ENCODE results near the gene TEX19.

The TEX19 gene

GRCh38 chr17:82400830-82401229 lies 41.8 kb downstream of the TEX19 start:
- no peak for TF ChIP-seq RAD21 (IDR thresholded peaks at IDR 0.05; ENCODE audit: low read depth)
- TF ChIP-seq REST (IDR thresholded peaks at IDR 0.05; ENCODE audit: low read depth) = no peak
- TF ChIP-seq TEAD4 (IDR thresholded peaks at IDR 0.05) = no peak
- TF ChIP-seq EGR1 (IDR thresholded peaks at IDR 0.05) = no peak
- TF ChIP-seq ZBTB7A (IDR thresholded peaks at IDR 0.05; ENCODE audit: low read depth) = no peak
- no peak for TF ChIP-seq MAX (IDR thresholded peaks at IDR 0.05)
- no peak for TF ChIP-seq EP300 (IDR thresholded peaks at IDR 0.05; ENCODE audit: borderline replicate concordance)
- TF ChIP-seq CEBPB (IDR thresholded peaks at IDR 0.05) = no peak
- no peak for TF ChIP-seq FOXM1 (IDR thresholded peaks at IDR 0.05; ENCODE audit: borderline replicate concordance, low read depth)
- TF ChIP-seq TCF12 (IDR thresholded peaks at IDR 0.05; ENCODE audit: low read depth) = no peak

- no peak for TF ChIP-seq MAX (IDR thresholded peaks at IDR 0.05)
- no peak for TF ChIP-seq USF1 (IDR thresholded peaks at IDR 0.05)
- no peak for TF ChIP-seq EGR1 (IDR thresholded peaks at IDR 0.05)
- TF ChIP-seq TAF1 (IDR thresholded peaks at IDR 0.05; ENCODE audit: low read depth) = no peak
- TF ChIP-seq TEAD4 (IDR thresholded peaks at IDR 0.05) = no peak
- no peak for TF ChIP-seq EP300 (IDR thresholded peaks at IDR 0.05; ENCODE audit: borderline replicate concordance)
- no peak for TF ChIP-seq REST (IDR thresholded peaks at IDR 0.05; ENCODE audit: low read depth)
- TF ChIP-seq NFIC (IDR thresholded peaks at IDR 0.05) = no peak
- TF ChIP-seq TCF12 (IDR thresholded peaks at IDR 0.05; ENCODE audit: low read depth) = no peak
- no peak for TF ChIP-seq RAD21 (IDR thresholded peaks at IDR 0.05; ENCODE audit: low read depth)
- TF ChIP-seq ZBTB7A (IDR thresholded peaks at IDR 0.05; ENCODE audit: low read depth) = no peak
- no peak for TF ChIP-seq CREB1 (IDR thresholded peaks at IDR 0.05; ENCODE audit: low read depth)
- TF ChIP-seq CEBPB (IDR thresholded peaks at IDR 0.05) = no peak
- TF ChIP-seq FOXM1 (IDR thresholded peaks at IDR 0.05; ENCODE audit: borderline replicate concordance, low read depth) = no peak
- no peak for TF ChIP-seq YY1 (IDR thresholded peaks at IDR 0.05; ENCODE audit: low read depth)
These were observed 43.8 kb downstream of the TEX19 start for GRCh38 chr17:82402865-82403264.

GRCh38 chr17:82403662-82404660 lies 44.9 kb downstream of the TEX19 start:
- TF ChIP-seq RAD21 (IDR thresholded peaks at IDR 0.05; ENCODE audit: low read depth) (no peak), EP300 (IDR thresholded peaks at IDR 0.05; ENCODE audit: borderline replicate concordance) (no peak), NFIC (IDR thresholded peaks at IDR 0.05) (no peak), YY1 (IDR thresholded peaks at IDR 0.05; ENCODE audit: low read depth) (no peak), TCF12 (IDR thresholded peaks at IDR 0.05; ENCODE audit: low read depth) (no peak), FOXM1 (IDR thresholded peaks at IDR 0.05; ENCODE audit: borderline replicate concordance, low read depth) (no peak), TAF1 (IDR thresholded peaks at IDR 0.05; ENCODE audit: low read depth) (no peak), MAX (IDR thresholded peaks at IDR 0.05) (no peak), ZBTB7A (IDR thresholded peaks at IDR 0.05; ENCODE audit: low read depth) (no peak), EGR1 (IDR thresholded peaks at IDR 0.05) (no peak), USF1 (IDR thresholded peaks at IDR 0.05) (no peak), REST (IDR thresholded peaks at IDR 0.05; ENCODE audit: low read depth) (no peak), TEAD4 (IDR thresholded peaks at IDR 0.05) (no peak), CEBPB (IDR thresholded peaks at IDR 0.05) (no peak)

All from Ishikawa (cell line).